GM12873 (cell line): Measurements from ENCODE around the gene DHX35.
A peak's percentile ranks its signal among the peaks of the same experiment; 100 is the strongest.

Experiments
- CTCF ChIP-seq: IDR thresholded peaks from 2 replicates; pipeline ENCODE4 v1.5.1; 2012; ENCODE audit warnings: low read depth, mild to moderate bottlenecking, moderate library complexity, low read length, control low read depth; ENCODE audit not compliant: insufficient read depth; ENCODE audit errors: missing control alignments

DHX35 gene

GRCh38 chr20:39049148-39049547, 87.0 kb downstream of the DHX35 start:
- TF ChIP-seq CTCF = no peak

GRCh38 chr20:39049684-39050554, 87.8 kb downstream of the DHX35 start:
- TF ChIP-seq CTCF = peak; percentile 99

GRCh38 chr20:39050555-39050902, 88.4 kb downstream of the DHX35 start:
- TF ChIP-seq CTCF = no peak

- TF ChIP-seq CTCF = no peak
These were observed 90.5 kb downstream of the DHX35 start for GRCh38 chr20:39052676-39053075.

GRCh38 chr20:39057143-39057542, 95.0 kb downstream of the DHX35 start:
- TF ChIP-seq CTCF = no peak

GRCh38 chr20:39057911-39058310, 95.8 kb downstream of the DHX35 start:
- TF ChIP-seq CTCF = no peak

GRCh38 chr20:39059036-39059435, 96.9 kb downstream of the DHX35 start:
- no peak for TF ChIP-seq CTCF
